Measurements from ENCODE around the gene PON2. TPM values are rescaled to one million over a fixed set of nuclear protein-coding genes. Genes with fewer than 3 reads are reported as not detected.

The PON2 gene
- polyA plus RNA-seq, 1 experiment = 51.5 TPM

GRCh38 chr7:95433952-95434556 is 774 bp downstream of the PON2 start:
- POLR2A ChIA-PET = interaction anchor here (0.6 kb wide), 1 partner anchor 1341 kb away, joined by 3 read pairs; no protein-coding TSS in a partner anchor
- Histone ChIP-seq H3K36me3 (ENCODE audit: control insufficient read depth, insufficient read depth, low read length) (peaks cover 3% of the 10 kb centered on the region; the same call in 1 of the 2 replicates), H3K4me3 (ENCODE audit: low read depth, low read length) (peak overlapping the region; percentile 64), H3K27me3 (ENCODE audit: control insufficient read depth, insufficient read depth, low read length) (no peaks in the 10 kb centered on the region)
- no peak for DNase-seq (ENCODE audit: low read depth)
- no peak for TF ChIP-seq CTCF (IDR thresholded peaks at IDR 0.05; ENCODE audit: insufficient read depth, low read depth, low read length)
- CTCF ChIA-PET = interaction anchor here (0.9 to 1.5 kb wide), 2 partner anchors 9 to 1145 kb away, joined by 3 to 4 read pairs; no protein-coding TSS in a partner anchor

- no peak for TF ChIP-seq CTCF (IDR thresholded peaks at IDR 0.05; ENCODE audit: insufficient read depth, low read depth, low read length)
- DNase-seq (ENCODE audit: low read depth) = no peak
- Histone ChIP-seq H3K4me3 (ENCODE audit: low read depth, low read length) (no peak overlapping the region), H3K27me3 (ENCODE audit: control insufficient read depth, insufficient read depth, low read length) (no peaks in the 10 kb centered on the region), H3K36me3 (ENCODE audit: control insufficient read depth, insufficient read depth, low read length) (peaks cover 3% of the 10 kb centered on the region; the same call in 1 of the 2 replicates)
- ChIA-PET POLR2A (no interaction called here), CTCF (interaction anchor here (1.4 kb wide), 1 partner anchor 44 kb away, joined by 4 read pairs; no protein-coding TSS in a partner anchor)
These were observed 1.7 kb downstream of the PON2 start for GRCh38 chr7:95433129-95433528.

- POLR2A ChIA-PET = no interaction called here
- Histone ChIP-seq H3K36me3 (ENCODE audit: control insufficient read depth, insufficient read depth, low read length) (peaks cover 3% of the 10 kb centered on the region; the same call in 1 of the 2 replicates), H3K4me3 (ENCODE audit: low read depth, low read length) (no peak overlapping the region), H3K27me3 (ENCODE audit: control insufficient read depth, insufficient read depth, low read length) (no peaks in the 10 kb centered on the region)
- CTCF ChIA-PET = interaction anchor here (0.6 to 1.4 kb wide), 3 partner anchors 44 to 137 kb away, joined by 3 to 4 read pairs (median 3); no protein-coding TSS in a partner anchor
- no peak for TF ChIP-seq CTCF (IDR thresholded peaks at IDR 0.05; ENCODE audit: insufficient read depth, low read depth, low read length)
- no peak for DNase-seq (ENCODE audit: low read depth)
These were observed 2.2 kb downstream of the PON2 start for GRCh38 chr7:95432606-95433005.

GRCh38 chr7:95430864-95431263 is 4.0 kb downstream of the PON2 start:
- ChIA-PET CTCF (interaction anchor here (0.8 kb wide), 1 partner anchor 79 kb away, joined by 4 read pairs; no protein-coding TSS in a partner anchor), POLR2A (no interaction called here)
- TF ChIP-seq CTCF (IDR thresholded peaks at IDR 0.05; ENCODE audit: insufficient read depth, low read depth, low read length) = no peak
- Histone ChIP-seq H3K27me3 (ENCODE audit: control insufficient read depth, insufficient read depth, low read length) (no peaks in the 10 kb centered on the region), H3K36me3 (ENCODE audit: control insufficient read depth, insufficient read depth, low read length) (peaks cover 3% of the 10 kb centered on the region; the same call in 1 of the 2 replicates), H3K4me3 (ENCODE audit: low read depth, low read length) (no peak overlapping the region)
- DNase-seq (ENCODE audit: low read depth) = no peak

GRCh38 chr7:95429241-95429990 is 5.4 kb downstream of the PON2 start:
- ChIA-PET CTCF (no interaction called here), POLR2A (no interaction called here)
- no peak overlapping the region for H3K4me3 ChIP-seq (ENCODE audit: low read depth, low read length)
- H3K27me3 ChIP-seq (ENCODE audit: control insufficient read depth, insufficient read depth, low read length) = no peaks in the 10 kb centered on the region
- no peak for TF ChIP-seq CTCF (IDR thresholded peaks at IDR 0.05; ENCODE audit: insufficient read depth, low read depth, low read length)
- peaks cover 3% of the 10 kb centered on the region; the same call in 1 of the 2 replicates for H3K36me3 ChIP-seq (ENCODE audit: control insufficient read depth, insufficient read depth, low read length)
- DNase-seq (ENCODE audit: low read depth) = no peak

All from BJ (cell line).